Esophagus muscularis mucosa (tissue), 4 donors: ENCODE results near the gene MOB3A.

Experiments used
- CTCF ChIP-seq, 3 experiments: fragments of 200-600 bp in 2 of 3; fragments of 450-650 bp in 1 of 3; sonication (generic) in 2 of 3; IDR thresholded peaks; one replicate each; pipeline ENCODE4 v1.5.1; 2017 to 2019; ENCODE audit warnings: antibody characterized with exemption in 3 of 3, mild to moderate bottlenecking in 2 of 3, moderate library complexity in 1 of 3
- EP300 ChIP-seq: sonication (generic); formaldehyde crosslinking; IDR thresholded peaks from one replicate; pipeline ENCODE4 v1.6.1; 2017; ENCODE audit warnings: antibody characterized with exemption
- POLR2A ChIP-seq: fragments of 450-650 bp; IDR thresholded peaks from one replicate; pipeline ENCODE4 v1.6.1; 2017; ENCODE audit warnings: antibody characterized with exemption, moderate library complexity, mild to moderate bottlenecking, low read depth
- POLR2AphosphoS5 ChIP-seq, 2 donors: sonication (generic); formaldehyde crosslinking; IDR thresholded peaks; one replicate each; pipeline ENCODE4 v1.6.1; 2017; ENCODE audit warnings: antibody characterized with exemption in 2 of 2

GRCh38 chr19:2035590-2035991 is 60.5 kb downstream of the MOB3A start:
- TF ChIP-seq POLR2AphosphoS5 (IDR thresholded peaks at IDR 0.05) (no peak), POLR2A (no peak), EP300 (no peak), CTCF (IDR thresholded peaks at IDR 0.05) (no peak)
